Uterus (tissue), 2 donors: ENCODE measurements around the gene PABPN1L.

Source experiments
- CTCF ChIP-seq, 4 experiments: fragments of 200-600 bp in 2 of 4; fragments of 450-650 bp in 2 of 4; sonication (generic) in 2 of 4; IDR thresholded peaks; one replicate each; pipeline ENCODE4 v1.5.1; 2016 to 2019; ENCODE audit warnings: antibody characterized with exemption in 4 of 4, mild to moderate bottlenecking in 2 of 4, moderate library complexity in 1 of 4
- POLR2A ChIP-seq, 2 donors: fragments of 450-650 bp; IDR thresholded peaks; one replicate each; pipeline ENCODE4 v1.6.1; 2016; ENCODE audit warnings: antibody characterized with exemption in 2 of 2, mild to moderate bottlenecking in 1 of 2, moderate library complexity in 1 of 2

DNA sequence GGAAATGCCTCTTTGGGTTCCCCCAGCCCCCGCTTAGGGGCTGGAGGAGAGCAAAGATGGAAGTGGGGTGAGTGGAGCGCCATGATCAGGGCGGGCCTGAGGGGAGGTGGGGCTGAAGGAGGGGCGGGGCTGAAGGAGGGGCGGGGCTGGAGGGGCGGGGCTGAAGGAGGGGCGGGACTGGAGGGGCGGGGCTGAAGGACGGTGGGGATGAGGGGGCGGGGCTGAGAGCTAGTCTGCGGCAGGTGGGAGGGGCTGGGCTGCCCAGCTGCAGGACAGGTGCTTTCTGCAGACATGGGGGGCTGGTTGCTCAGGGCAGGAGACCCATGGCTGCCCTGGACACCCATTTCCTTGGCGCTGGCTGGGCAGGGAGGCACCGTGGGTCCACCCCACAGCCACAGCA lies 39.1 kb upstream of the PABPN1L start:
- TF ChIP-seq CTCF (IDR thresholded peaks at IDR 0.05), result no peak
- TF ChIP-seq POLR2A (IDR thresholded peaks at IDR 0.05), result no peak
